GM18868 (cell line): ENCODE results near the gene CCR7.

Experiments used
- ATAC-seq: cut with Tn5 transposase; IDR thresholded peaks from one replicate; pipeline ENCODE4 v1.9.1; 2021; ENCODE audit warnings: mild to moderate bottlenecking, moderate library complexity; ENCODE audit not compliant: unreplicated experiment

CCR7 gene

GRCh38 chr17:40538936-40539705, 26.2 kb downstream of the CCR7 start:
- ATAC-seq, result no peak

- ATAC-seq, result no peak
Observed at GRCh38 chr17:40538019-40538935, 27.0 kb downstream of the CCR7 start.

GRCh38 chr17:40536295-40537171, 28.7 kb downstream of the CCR7 start:
- no peak for ATAC-seq

GRCh38 chr17:40535924-40536294, 29.4 kb downstream of the CCR7 start:
- no peak for ATAC-seq

- no peak for ATAC-seq
Observed at GRCh38 chr17:40535438-40535837, 29.8 kb downstream of the CCR7 start.

GRCh38 chr17:40534371-40535189, 30.7 kb downstream of the CCR7 start:
- ATAC-seq, result no peak

GRCh38 chr17:40533896-40534295, 31.4 kb downstream of the CCR7 start:
- no peak for ATAC-seq

- no peak for ATAC-seq
Observed at GRCh38 chr17:40532520-40533253, 32.6 kb downstream of the CCR7 start.

- ATAC-seq, result peak; percentile 39
Observed at GRCh38 chr17:40531051-40531991, 34.0 kb downstream of the CCR7 start.

GRCh38 chr17:40530531-40530994, 34.7 kb downstream of the CCR7 start:
- ATAC-seq, result no peak

GRCh38 chr17:40529991-40530390, 35.3 kb downstream of the CCR7 start:
- ATAC-seq, result no peak

GRCh38 chr17:40528692-40529417, 36.4 kb downstream of the CCR7 start:
- ATAC-seq, result no peak

- no peak for ATAC-seq
Observed at GRCh38 chr17:40526668-40527067, 38.6 kb downstream of the CCR7 start.

GRCh38 chr17:40525294-40525693, 40.0 kb downstream of the CCR7 start:
- no peak for ATAC-seq

GRCh38 chr17:40524243-40524965, 40.9 kb downstream of the CCR7 start:
- no peak for ATAC-seq

GRCh38 chr17:40522961-40523310, 42.3 kb downstream of the CCR7 start:
- no peak for ATAC-seq
